Measurements from ENCODE around the gene KSR1. TPM values are rescaled to one million over a fixed set of nuclear protein-coding genes. Genes with fewer than 3 reads are reported as not detected.

KSR1 gene
- total RNA-seq, 1 donor from 2014 or later = 90.2 TPM

- H4K20me1 ChIP-seq (ENCODE audit: insufficient read depth, low read length) = peaks cover 87% of the 10 kb centered on the region
- no peak overlapping the region for H3K27ac Mint-ChIP-seq (ENCODE audit: unreplicated experiment)
- no peak for FAIRE-seq
These were observed 65.9 kb downstream of the KSR1 start for GRCh38 chr17:27522028-27522635.

GRCh38 chr17:27523712-27524111, 67.5 kb downstream of the KSR1 start:
- Mint-ChIP-seq H3K27ac (ENCODE audit: unreplicated experiment) (peak overlapping the region; percentile 41), H3K4me3 (ENCODE audit: unreplicated experiment) (no peak overlapping the region), H3K9me3 (ENCODE audit: unreplicated experiment) (no peaks in the 10 kb centered on the region), H3K36me3 (ENCODE audit: low read depth, unreplicated experiment) (peaks cover 11% of the 10 kb centered on the region), H3K4me1 (ENCODE audit: low read depth, unreplicated experiment) (peaks cover 49% of the 10 kb centered on the region), H3K27me3 (ENCODE audit: low read depth, unreplicated experiment) (no peaks in the 10 kb centered on the region)
- no peak overlapping the region for H3K4me3 ChIP-seq (ENCODE audit: insufficient read depth, low read depth, low read length)
- no peak overlapping the region for H2AFZ ChIP-seq (ENCODE audit: low read depth, low read length)
- no peak for TF ChIP-seq EZH2 (IDR thresholded peaks at IDR 0.05; ENCODE audit: insufficient read depth, low read length)
- no peak for TF ChIP-seq CTCF (IDR thresholded peaks at IDR 0.05; ENCODE audit: insufficient read depth, low read depth, low read length)
- H3K4me1 ChIP-seq (ENCODE audit: insufficient read depth, low read length) = peaks cover 8% of the 10 kb centered on the region
- no peak overlapping the region for H3K4me2 ChIP-seq (ENCODE audit: low read length)
- no peak for DNase-seq (ENCODE audit: low read depth)
- no peaks in the 10 kb centered on the region for H3K36me3 ChIP-seq (ENCODE audit: insufficient read depth, low read length)
- no peak for FAIRE-seq
- no peak overlapping the region for H3K9ac ChIP-seq (ENCODE audit: low read length)
- H3K79me2 ChIP-seq (ENCODE audit: insufficient read depth, low read length) = peaks cover 84% of the 10 kb centered on the region
- no peak overlapping the region for H3K27ac ChIP-seq (ENCODE audit: low read depth, low read length)
- peaks cover 80% of the 10 kb centered on the region for H4K20me1 ChIP-seq (ENCODE audit: insufficient read depth, low read length)
- no peaks in the 10 kb centered on the region for H3K27me3 ChIP-seq (ENCODE audit: insufficient read depth, low read length)
- no peaks in the 10 kb centered on the region for H3K9me3 ChIP-seq (ENCODE audit: insufficient read depth, low read depth, low read length)

More at GRCh38 chr17:27522028-27522635, 65.9 kb downstream of the KSR1 start:
- Mint-ChIP-seq H3K27me3 (ENCODE audit: low read depth, unreplicated experiment) (no peaks in the 10 kb centered on the region), H3K4me1 (ENCODE audit: low read depth, unreplicated experiment) (peaks cover 43% of the 10 kb centered on the region), H3K9me3 (ENCODE audit: unreplicated experiment) (no peaks in the 10 kb centered on the region), H3K36me3 (ENCODE audit: low read depth, unreplicated experiment) (peaks cover 13% of the 10 kb centered on the region), H3K4me3 (ENCODE audit: unreplicated experiment) (no peak overlapping the region)
- Histone ChIP-seq H3K27me3 (ENCODE audit: insufficient read depth, low read length) (no peaks in the 10 kb centered on the region), H3K4me3 (ENCODE audit: insufficient read depth, low read depth, low read length) (no peak overlapping the region), H3K36me3 (ENCODE audit: insufficient read depth, low read length) (no peaks in the 10 kb centered on the region), H3K9ac (ENCODE audit: low read length) (no peak overlapping the region), H3K79me2 (ENCODE audit: insufficient read depth, low read length) (peaks cover 87% of the 10 kb centered on the region), H2AFZ (ENCODE audit: low read depth, low read length) (no peak overlapping the region), H3K4me2 (ENCODE audit: low read length) (no peak overlapping the region), H3K4me1 (ENCODE audit: insufficient read depth, low read length) (peaks cover 8% of the 10 kb centered on the region), H3K27ac (ENCODE audit: low read depth, low read length) (no peak overlapping the region), H3K9me3 (ENCODE audit: insufficient read depth, low read depth, low read length) (no peaks in the 10 kb centered on the region)
- no peak for DNase-seq (ENCODE audit: low read depth)
- no peak for TF ChIP-seq EZH2 (IDR thresholded peaks at IDR 0.05; ENCODE audit: insufficient read depth, low read length)
- TF ChIP-seq CTCF (IDR thresholded peaks at IDR 0.05; ENCODE audit: insufficient read depth, low read depth, low read length) = no peak

- H3K27me3 ChIP-seq (ENCODE audit: insufficient read depth, low read length) = no peaks in the 10 kb centered on the region
- peaks cover 79% of the 10 kb centered on the region for H3K79me2 ChIP-seq (ENCODE audit: insufficient read depth, low read length)
- Mint-ChIP-seq H3K36me3 (ENCODE audit: low read depth, unreplicated experiment) (peaks cover 11% of the 10 kb centered on the region), H3K4me3 (ENCODE audit: unreplicated experiment) (no peak overlapping the region), H3K4me1 (ENCODE audit: low read depth, unreplicated experiment) (peaks cover 50% of the 10 kb centered on the region), H3K27me3 (ENCODE audit: low read depth, unreplicated experiment) (no peaks in the 10 kb centered on the region), H3K27ac (ENCODE audit: unreplicated experiment) (no peak overlapping the region), H3K9me3 (ENCODE audit: unreplicated experiment) (no peaks in the 10 kb centered on the region)
- peaks cover 8% of the 10 kb centered on the region for H3K4me1 ChIP-seq (ENCODE audit: insufficient read depth, low read length)
- no peak overlapping the region for H3K27ac ChIP-seq (ENCODE audit: low read depth, low read length)
- H3K4me3 ChIP-seq (ENCODE audit: insufficient read depth, low read depth, low read length) = no peak overlapping the region
- TF ChIP-seq CTCF (IDR thresholded peaks at IDR 0.05; ENCODE audit: insufficient read depth, low read depth, low read length) = no peak
- TF ChIP-seq EZH2 (IDR thresholded peaks at IDR 0.05; ENCODE audit: insufficient read depth, low read length) = no peak
- FAIRE-seq = no peak
- H3K9ac ChIP-seq (ENCODE audit: low read length) = no peak overlapping the region
- no peaks in the 10 kb centered on the region for H3K36me3 ChIP-seq (ENCODE audit: insufficient read depth, low read length)
- peaks cover 71% of the 10 kb centered on the region for H4K20me1 ChIP-seq (ENCODE audit: insufficient read depth, low read length)
- no peak overlapping the region for H3K4me2 ChIP-seq (ENCODE audit: low read length)
- H3K9me3 ChIP-seq (ENCODE audit: insufficient read depth, low read depth, low read length) = no peaks in the 10 kb centered on the region
- DNase-seq (ENCODE audit: low read depth) = no peak
- H2AFZ ChIP-seq (ENCODE audit: low read depth, low read length) = no peak overlapping the region
These were observed 68.3 kb downstream of the KSR1 start for GRCh38 chr17:27524594-27524993.
